Measurements from ENCODE around the gene CYB5R4.

Gene CYB5R4

GRCh38 chr6:83859410-83860358, at the start of gene CYB5R4:
Gene CYB5R4, plus strand, starts transcription at chr6:83859689. Its CDS starts 94 bp downstream, at chr6:83859783.
- DNase-seq, result peak; percentile 93

GRCh38 chr6:83812595-83812994, 46.9 kb upstream of the CYB5R4 start:
- no peak for DNase-seq

- DNase-seq, result no peak
Measured at GRCh38 chr6:83815631-83816272, 43.7 kb upstream of the CYB5R4 start.

GRCh38 chr6:83822629-83823169, 36.8 kb upstream of the CYB5R4 start:
- DNase-seq, result no peak

DNA sequence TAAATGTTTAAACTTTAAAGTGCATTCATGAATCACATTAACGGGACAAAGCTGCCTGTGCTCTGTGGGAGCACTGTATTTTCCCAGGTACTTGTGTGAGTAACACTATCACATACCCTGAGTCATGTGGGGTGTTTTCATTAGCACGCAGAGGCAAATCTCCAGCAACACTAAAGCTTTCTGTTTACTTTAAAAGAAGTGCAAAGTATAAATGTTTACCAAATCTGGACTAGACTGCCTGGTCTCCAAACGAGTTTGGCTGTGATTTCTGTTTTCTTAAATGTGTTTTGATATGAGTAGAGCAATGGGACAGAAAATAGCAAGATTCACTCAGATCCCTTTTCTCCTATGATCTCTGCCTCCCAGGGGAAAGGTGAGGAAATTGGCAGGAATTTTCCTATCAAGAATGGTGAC, 35.1 kb upstream of the CYB5R4 start:
- DNase-seq, result no peak

- no peak for DNase-seq
Measured at GRCh38 chr6:83824831-83825230, 34.7 kb upstream of the CYB5R4 start.

GRCh38 chr6:83827050-83827449, 32.4 kb upstream of the CYB5R4 start:
- DNase-seq, result no peak

DNA sequence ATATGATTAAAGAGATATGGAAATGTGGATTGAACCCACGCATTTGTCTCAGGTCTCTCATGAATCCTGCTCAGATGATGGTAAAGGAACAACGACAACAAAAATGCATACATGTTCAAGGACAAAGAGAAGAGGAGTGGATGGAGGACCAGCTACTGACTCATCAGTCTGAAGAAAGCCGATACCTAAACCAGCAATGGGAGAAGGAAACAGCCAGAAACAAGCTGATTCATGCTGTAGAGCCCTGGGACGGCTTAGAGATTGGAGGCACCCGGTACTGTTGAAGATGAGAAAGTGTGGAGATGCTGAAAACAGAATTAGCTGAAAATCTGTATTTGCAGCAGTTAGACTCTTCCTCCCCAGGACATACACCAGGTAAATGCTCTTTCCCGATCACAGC, 20.8 kb upstream of the CYB5R4 start:
- DNase-seq, result no peak

GRCh38 chr6:83844170-83844569, 15.3 kb upstream of the CYB5R4 start:
- no peak for DNase-seq

- no peak for DNase-seq
Measured at GRCh38 chr6:83846291-83846690, 13.2 kb upstream of the CYB5R4 start.

DNA sequence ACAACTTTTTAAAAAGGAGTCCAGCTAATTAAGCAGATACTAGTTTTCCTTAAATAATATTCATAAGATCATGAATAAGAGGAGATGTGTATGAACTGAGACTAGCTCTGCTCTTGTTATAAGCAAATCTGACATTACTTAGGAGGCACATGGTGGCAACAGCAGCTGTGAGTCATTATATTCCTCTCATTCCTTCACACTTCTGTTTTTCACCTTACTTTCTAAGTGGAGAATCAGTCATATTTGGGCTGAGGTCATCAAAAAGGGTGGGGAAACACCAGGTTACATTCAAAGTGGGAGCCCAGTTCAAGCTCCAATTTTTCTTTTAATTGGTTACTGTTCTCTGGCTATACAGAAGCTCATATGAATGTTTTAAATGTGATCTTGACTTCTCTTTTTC, 12.3 kb upstream of the CYB5R4 start:
- DNase-seq, result no peak

DNA sequence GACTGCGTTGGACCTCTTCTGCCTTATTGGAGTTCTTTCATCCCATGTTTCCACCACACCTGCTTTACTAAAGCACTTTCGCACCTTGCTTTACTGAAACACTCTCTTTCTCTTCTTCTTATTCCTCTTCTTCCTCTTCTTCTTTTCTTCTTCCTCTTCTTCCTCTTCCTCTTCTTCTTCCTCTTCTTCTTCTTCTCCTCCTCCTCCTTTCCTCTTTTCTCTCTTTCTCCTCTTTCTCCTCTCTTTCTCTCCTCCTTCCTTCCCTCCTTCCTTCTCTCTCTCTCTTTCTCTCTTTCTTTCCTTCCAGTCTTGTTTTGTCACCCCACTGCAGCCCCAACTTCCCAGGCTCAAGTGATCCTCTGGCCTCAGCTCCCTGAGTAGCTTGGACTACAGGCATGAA, 10.4 kb upstream of the CYB5R4 start:
- DNase-seq, result no peak

DNA sequence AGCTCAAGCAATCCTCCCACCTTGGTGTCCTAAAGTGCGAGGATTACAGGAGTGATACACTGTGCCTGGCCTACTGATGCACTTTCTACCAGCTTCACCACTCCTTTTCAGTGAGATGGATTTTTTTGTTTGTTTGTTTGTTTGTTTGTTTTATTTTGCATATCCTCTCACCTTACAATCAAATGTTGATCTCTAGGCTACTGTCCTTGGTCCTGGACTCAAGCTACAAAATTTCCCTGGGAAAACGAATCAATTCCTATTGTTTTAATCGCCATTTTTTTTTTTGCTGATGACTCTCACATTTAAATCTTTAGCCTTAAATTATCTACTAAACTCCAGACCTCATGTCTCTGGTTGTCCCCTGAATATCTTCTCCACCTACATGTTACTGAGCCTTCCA, 9.9 kb upstream of the CYB5R4 start:
- no peak for DNase-seq

DNA sequence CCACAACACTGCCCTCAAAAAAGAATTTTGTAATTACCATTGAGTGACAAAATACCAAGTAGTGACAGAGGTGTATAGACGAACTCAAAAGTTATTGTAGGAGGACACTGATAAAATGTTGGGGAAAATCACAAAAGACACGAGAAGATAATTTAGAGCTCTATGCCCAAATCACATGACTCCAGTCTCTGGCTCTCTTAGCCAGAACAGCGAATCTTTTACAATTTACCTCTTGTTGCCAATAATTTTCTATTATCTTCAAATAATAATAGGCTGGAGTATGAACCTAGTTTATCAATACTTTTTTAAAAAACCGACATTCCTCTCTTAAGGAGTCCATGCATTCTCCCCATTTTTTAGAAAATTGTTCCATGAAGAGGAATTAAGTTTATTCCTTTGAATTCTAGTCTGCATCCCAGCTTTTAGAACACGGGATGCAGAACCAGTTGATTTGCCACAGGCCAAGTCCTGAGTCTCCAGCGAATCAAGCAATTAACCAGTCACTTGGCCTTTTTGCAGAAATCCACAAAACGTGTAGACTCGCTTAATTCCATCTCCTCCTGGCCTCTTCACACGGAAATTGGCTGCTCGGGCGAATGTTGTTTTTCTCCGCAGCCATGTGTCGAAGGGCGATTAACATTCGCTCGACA, 6.8 kb upstream of the CYB5R4 start:
- no peak for DNase-seq

- no peak for DNase-seq
Measured at GRCh38 chr6:83853178-83854000, 6.1 kb upstream of the CYB5R4 start, which contains the start of gene RIPPLY2. Gene RIPPLY2, plus strand, starts transcription at chr6:83853360. Its CDS starts 57 bp downstream, at chr6:83853417.

GRCh38 chr6:83854001-83854501, 5.4 kb upstream of the CYB5R4 start:
- no peak for DNase-seq

DNA sequence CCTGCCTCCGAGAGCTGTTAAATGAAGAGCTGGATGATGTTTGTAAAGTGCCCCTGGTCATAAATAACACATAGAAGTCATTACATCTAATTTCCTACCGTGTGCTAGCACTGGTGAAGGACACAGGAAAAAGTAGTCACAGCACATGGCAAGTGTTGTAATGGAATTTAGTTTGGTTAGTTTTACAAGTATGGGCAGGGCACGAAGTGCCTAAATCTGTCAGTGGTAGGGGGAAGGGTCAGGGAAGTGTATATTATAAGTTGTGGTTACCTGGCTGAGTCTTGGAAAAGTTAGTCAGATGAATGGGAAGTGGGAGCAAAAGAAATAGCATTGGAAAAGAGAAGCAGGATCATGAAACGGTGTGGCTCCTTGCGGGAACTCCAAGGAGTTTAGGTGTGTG, 4.7 kb upstream of the CYB5R4 start:
- DNase-seq, result no peak

GRCh38 chr6:83860359-83860755, 868 bp downstream of the CYB5R4 start:
- DNase-seq, result no peak

- no peak for DNase-seq
Measured at GRCh38 chr6:83860782-83861495, 1.4 kb downstream of the CYB5R4 start.

DNA sequence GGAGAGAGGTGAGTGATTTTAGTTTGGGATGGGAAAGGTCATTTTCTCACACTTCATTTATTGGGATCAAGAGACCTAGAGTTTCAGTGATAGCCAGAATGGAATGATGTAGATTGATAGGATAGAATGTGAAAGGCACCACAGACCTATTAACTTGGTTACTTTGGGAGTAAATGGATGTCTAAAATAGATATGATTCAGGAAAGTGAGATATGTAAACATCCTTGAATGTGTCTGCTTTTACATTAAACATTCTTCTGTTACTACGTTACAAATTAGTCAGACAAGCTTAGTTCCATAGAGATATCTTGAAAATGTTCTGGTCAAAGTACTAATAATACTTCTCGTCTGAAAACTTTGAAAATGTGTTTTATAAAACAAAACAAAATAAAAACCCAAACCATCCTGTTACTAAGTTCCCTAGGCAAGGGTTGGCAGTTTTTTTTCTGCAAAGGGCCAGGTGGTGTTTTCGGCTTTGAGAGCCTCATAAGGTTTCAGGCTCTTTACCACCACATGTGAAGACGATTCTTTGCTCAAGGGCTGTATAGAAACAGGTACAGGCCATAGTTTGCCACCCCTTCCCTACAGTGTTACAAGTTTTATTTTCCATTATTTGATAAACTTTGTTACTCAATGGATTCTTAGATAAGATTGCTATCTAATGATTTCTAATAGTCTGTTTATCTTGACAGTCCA, 3.4 kb downstream of the CYB5R4 start:
- DNase-seq, result no peak

DNA sequence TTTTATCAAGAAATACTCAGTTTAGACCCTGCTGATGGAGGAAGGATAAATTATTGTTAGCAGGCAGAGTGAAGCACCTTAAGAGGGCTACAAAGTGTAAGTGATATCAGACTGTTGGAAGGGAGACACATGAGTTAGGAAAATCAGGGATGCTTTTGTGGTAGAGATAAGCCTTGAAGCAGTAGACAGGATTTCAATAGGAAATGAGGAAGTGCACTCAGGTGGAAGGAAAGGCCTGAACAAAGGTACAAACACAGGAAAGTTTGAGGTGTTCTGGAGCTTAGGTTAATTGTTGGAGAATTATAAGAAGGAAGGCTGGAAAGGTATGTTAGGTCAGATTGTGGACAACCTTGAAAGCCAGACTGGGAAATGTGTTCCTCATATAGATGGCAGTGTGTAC, 7.6 kb downstream of the CYB5R4 start:
- DNase-seq, result no peak

All from CD4-positive, alpha-beta T cell treated with Interleukin-15 for 1 hour (primary cell).